Liver (tissue), 9 donors: ENCODE data around the gene NLGN1. TPM values are rescaled to one million over a fixed set of nuclear protein-coding genes. Genes with fewer than 3 reads are reported as not detected.

Source experiments
- DNase-seq: peaks from one replicate; pipeline ENCODE4 v3.0.0-alpha.2; 2017; ENCODE audit warnings: low spot score
- H3K27ac ChIP-seq, 2 donors: one replicate each; pipeline ENCODE4 v1.7.0; 2013; ENCODE audit warnings: inconsistent platforms in 2 of 2, low read length in 2 of 2, control low read depth in 1 of 2, low read depth in 1 of 2, mild to moderate bottlenecking in 1 of 2
- H3K27me3 ChIP-seq, 4 donors: one replicate each; pipeline versions ENCODE4 v1.6.1 to v1.7.0; 2013; ENCODE audit warnings: low read length in 3 of 4, inconsistent platforms in 1 of 4, mild to moderate bottlenecking in 1 of 4, moderate library complexity in 1 of 4; ENCODE audit not compliant: control insufficient read depth in 4 of 4, insufficient read depth in 4 of 4
- H3K36me3 ChIP-seq, 4 donors: one replicate each; pipeline versions ENCODE4 v1.6.1 to v1.7.0; 2013; ENCODE audit warnings: low read length in 3 of 4, mild to moderate bottlenecking in 3 of 4, low read depth in 1 of 4, moderate library complexity in 1 of 4; ENCODE audit not compliant: control insufficient read depth in 4 of 4, insufficient read depth in 3 of 4
- H3K4me1 ChIP-seq, 4 donors: one replicate each; pipeline versions ENCODE4 v1.6.1 to v1.7.0; 2013; ENCODE audit warnings: low read length in 3 of 4, mild to moderate bottlenecking in 3 of 4, moderate library complexity in 1 of 4; ENCODE audit not compliant: control insufficient read depth in 4 of 4, insufficient read depth in 4 of 4
- H3K4me3 ChIP-seq, 3 donors: one replicate each; pipeline versions ENCODE4 v1.6.1 to v1.7.0; 2013; ENCODE audit warnings: low read length in 3 of 3, control low read depth in 1 of 3, low read depth in 1 of 3, mild to moderate bottlenecking in 1 of 3
- H3K9ac ChIP-seq, 2 donors: one replicate each; pipeline ENCODE4 v1.7.0; 2013; ENCODE audit warnings: low read length in 2 of 2, mild to moderate bottlenecking in 2 of 2, moderate library complexity in 2 of 2, control low read depth in 1 of 2, low read depth in 1 of 2
- H3K9me3 ChIP-seq, 4 donors: one replicate each; pipeline versions ENCODE4 v1.6.1 to v1.7.0; 2013; ENCODE audit warnings: low read length in 3 of 4; ENCODE audit not compliant: control insufficient read depth in 4 of 4
- ATF3 ChIP-seq: IDR thresholded peaks from 2 replicates; pipeline ENCODE4 v1.6.1; 2016; ENCODE audit warnings: antibody characterized with exemption
- CTCF ChIP-seq: fragments of 150-350 bp; IDR thresholded peaks from 2 replicates; pipeline ENCODE4 v1.5.1; 2017; ENCODE audit warnings: improper control_type of control experiment, low read depth, low read length; ENCODE audit not compliant: missing input control
- EGR1 ChIP-seq, 2 donors: IDR thresholded peaks; 2 replicates each; pipeline ENCODE4 v1.6.1; 2016 to 2018; ENCODE audit warnings: antibody characterized with exemption in 2 of 2, low read depth in 2 of 2
- FOXA1 ChIP-seq: IDR thresholded peaks from 2 replicates; pipeline ENCODE4 v1.6.1; 2016; ENCODE audit warnings: antibody characterized with exemption
- GABPA ChIP-seq, 2 donors: IDR thresholded peaks in 1 of 2; conservative IDR thresholded peaks in 1 of 2; 2 replicates each; pipeline ENCODE4 v1.6.1; 2016; ENCODE audit warnings: antibody characterized with exemption in 2 of 2, mild to moderate bottlenecking in 1 of 2, moderate library complexity in 1 of 2
- HNF4A ChIP-seq, 2 donors: conservative IDR thresholded peaks; 2 replicates each; pipeline ENCODE4 v1.6.1; 2016; ENCODE audit warnings: antibody characterized with exemption in 2 of 2, mild to moderate bottlenecking in 2 of 2
- HNF4G ChIP-seq: IDR thresholded peaks from 2 replicates; pipeline ENCODE4 v1.6.1; 2016; ENCODE audit warnings: antibody characterized with exemption
- JUND ChIP-seq, 2 donors: IDR thresholded peaks; 2 replicates each; pipeline ENCODE4 v1.6.1; 2016; ENCODE audit warnings: antibody characterized with exemption in 2 of 2
- MAX ChIP-seq: IDR thresholded peaks from 2 replicates; pipeline ENCODE4 v1.6.1; 2016; ENCODE audit warnings: antibody characterized with exemption
- NR2F2 ChIP-seq: IDR thresholded peaks from 2 replicates; pipeline ENCODE4 v1.6.1; 2016; ENCODE audit warnings: antibody characterized with exemption
- RAD21 ChIP-seq, 2 donors: IDR thresholded peaks; 2 replicates each; pipeline ENCODE4 v1.6.1; 2016; ENCODE audit warnings: antibody characterized with exemption in 2 of 2, mild to moderate bottlenecking in 2 of 2
- REST ChIP-seq: IDR thresholded peaks from 2 replicates; pipeline ENCODE4 v1.6.1; 2016; ENCODE audit warnings: antibody characterized with exemption, mild to moderate bottlenecking
- RXRA ChIP-seq, 2 donors: IDR thresholded peaks; 2 replicates each; pipeline ENCODE4 v1.6.1; 2017 to 2018; ENCODE audit warnings: antibody characterized with exemption in 2 of 2, mild to moderate bottlenecking in 1 of 2
- SP1 ChIP-seq: IDR thresholded peaks from 2 replicates; pipeline ENCODE4 v1.6.1; 2018; ENCODE audit warnings: antibody characterized with exemption, mild to moderate bottlenecking
- TAF1 ChIP-seq: conservative IDR thresholded peaks from 2 replicates; pipeline ENCODE4 v1.6.1; 2016; ENCODE audit warnings: antibody characterized with exemption, mild to moderate bottlenecking
- YY1 ChIP-seq: IDR thresholded peaks from 2 replicates; pipeline ENCODE4 v1.6.1; 2016; ENCODE audit warnings: antibody characterized with exemption, mild to moderate bottlenecking
- ZBTB33 ChIP-seq: IDR thresholded peaks from 2 replicates; pipeline ENCODE4 v1.6.1; 2016; ENCODE audit warnings: antibody characterized with exemption
- WGBS: extraction: QIAGEN DNeasy Blood & Tissue Kit; methylation state at CpG from one replicate; pipeline ENCODE4 v1.1.7; 2013; 5-methylcytosine and 5-hydroxymethylcytosine counted together
- polyA plus RNA-seq, 2 donors: library from polyadenylated mRNA; stranded (reverse) in 1 of 2; unstranded in 1 of 2; fragments of 200-250 nt in 1 of 2; fragments of >200 nt in 1 of 2; fragmentation: Nextera tagmentation in 1 of 2; extraction: Ambion mirVana in 1 of 2; gene quantifications; one replicate each; pipeline versions ENCODE4 v1.2.1 to v1.2.3, GENCODE V29; 2013 to 2015
- total RNA-seq, 2 donors: library from RNA; depleted of rRNA; stranded (reverse); fragments of >200 nt; gene quantifications; one replicate each; pipeline ENCODE4 v1.2.3, GENCODE V29; 2014
- donor health status: healthy.
- donor health status: healthy.
- donor health status: healthy.
- donor health status: healthy.
- donor health status: healthy.

The NLGN1 gene
- total and polyA plus RNA-seq, 4 donors: 0.02 to 0.67 (median 0.37) TPM; not detected in 1

- Histone ChIP-seq H3K4me3 (no peak overlapping the region), H3K4me1 (no peaks in the 10 kb centered on the region), H3K9ac (no peak overlapping the region), H3K9me3 (no peaks in the 10 kb centered on the region), H3K36me3 (no peaks in the 10 kb centered on the region), H3K27me3 (no peaks in the 10 kb centered on the region), H3K27ac (no peak overlapping the region)
- TF ChIP-seq HNF4A (conservative IDR thresholded peaks at IDR 0.05): no peak
- no peak for TF ChIP-seq NR2F2
- TF ChIP-seq CTCF: no peak
- no peak for TF ChIP-seq MAX
- TF ChIP-seq EGR1 (IDR thresholded peaks at IDR 0.05; ENCODE audit: low read depth in 2 of 2): no peak
- TF ChIP-seq REST: no peak
- no peak for TF ChIP-seq ATF3
- TF ChIP-seq GABPA (IDR thresholded peaks at IDR 0.05 in 1 of 2, conservative IDR thresholded peaks at IDR 0.05 in 1 of 2): no peak
- TF ChIP-seq JUND (IDR thresholded peaks at IDR 0.05): no peak
- WGBS: 64% methylated on average over 2 of the region's 2 CpGs
- DNase-seq: no peak
Observed at GRCh38 chr3:173778251-173778650, 380.7 kb downstream of the NLGN1 start.

- H3K27ac ChIP-seq: no peak overlapping the region
- H3K4me3 ChIP-seq: no peak overlapping the region
- H3K27me3 ChIP-seq: no peaks in the 10 kb centered on the region
- WGBS: 64% methylated on average over 3 of the region's 3 CpGs
- no peaks in the 10 kb centered on the region for H3K9me3 ChIP-seq
- no peaks in the 10 kb centered on the region for H3K4me1 ChIP-seq
- no peak overlapping the region for H3K9ac ChIP-seq
- no peak for DNase-seq
- H3K36me3 ChIP-seq: no peaks in the 10 kb centered on the region
- TF ChIP-seq HNF4A (conservative IDR thresholded peaks at IDR 0.05): no peak
- TF ChIP-seq REST: no peak
- TF ChIP-seq JUND (IDR thresholded peaks at IDR 0.05): no peak
- TF ChIP-seq NR2F2: no peak
- TF ChIP-seq HNF4G: no peak
- TF ChIP-seq GABPA (IDR thresholded peaks at IDR 0.05 in 1 of 2, conservative IDR thresholded peaks at IDR 0.05 in 1 of 2): no peak
- TF ChIP-seq SP1: no peak
- no peak for TF ChIP-seq EGR1 (IDR thresholded peaks at IDR 0.05; ENCODE audit: low read depth in 2 of 2)
- TF ChIP-seq FOXA1: no peak
- no peak for TF ChIP-seq CTCF
- TF ChIP-seq YY1: no peak
- no peak for TF ChIP-seq MAX
- TF ChIP-seq ZBTB33: no peak
- no peak for TF ChIP-seq RAD21 (IDR thresholded peaks at IDR 0.05)
- TF ChIP-seq RXRA (IDR thresholded peaks at IDR 0.05): no peak
- no peak for TF ChIP-seq TAF1
Observed at GRCh38 chr3:173780067-173780466, 382.5 kb downstream of the NLGN1 start.
